ENCODE data around the gene SSC5D. TPM values are rescaled to one million over a fixed set of nuclear protein-coding genes. Genes with fewer than 3 reads are reported as not detected.

Gene SSC5D
- total and polyA plus RNA-seq, 10 of the 15 experiments (the other 5 are each of a cell fraction or from before 2014, with no cell fraction given) = 0.03 to 0.13 (median 0.05) TPM; not detected in 4

GRCh38 chr19:55461259-55461973 is 26.8 kb upstream of the SSC5D start, which contains the start of gene ISOC2 (continued):
- peak; percentile 96 for TF ChIP-seq CHD2 (IDR thresholded peaks at IDR 0.05; ENCODE audit: borderline replicate concordance, low read depth, low read length)
- TF ChIP-seq STAT3 (IDR thresholded peaks at IDR 0.05; ENCODE audit: low read depth, low read length) = no peak
- TF ChIP-seq BHLHE40 (IDR thresholded peaks at IDR 0.05; ENCODE audit: borderline replicate concordance in 1 of 2, low read depth in 2 of 2, low read length in 1 of 2) = peak; percentile 22 to 58; a peak in 2 of 4 replicates
- no peak for TF ChIP-seq HDAC6 (IDR thresholded peaks at IDR 0.05; ENCODE audit: unreplicated experiment)
- 0 out of 2 replicates have a peak, but pooled peaks have one; percentile 72 for TF ChIP-seq STAT1 (conservative IDR thresholded peaks at IDR 0.05)
- no peak for TF ChIP-seq ZNF622 (IDR thresholded peaks at IDR 0.05)
- TF ChIP-seq, protein P1, sequence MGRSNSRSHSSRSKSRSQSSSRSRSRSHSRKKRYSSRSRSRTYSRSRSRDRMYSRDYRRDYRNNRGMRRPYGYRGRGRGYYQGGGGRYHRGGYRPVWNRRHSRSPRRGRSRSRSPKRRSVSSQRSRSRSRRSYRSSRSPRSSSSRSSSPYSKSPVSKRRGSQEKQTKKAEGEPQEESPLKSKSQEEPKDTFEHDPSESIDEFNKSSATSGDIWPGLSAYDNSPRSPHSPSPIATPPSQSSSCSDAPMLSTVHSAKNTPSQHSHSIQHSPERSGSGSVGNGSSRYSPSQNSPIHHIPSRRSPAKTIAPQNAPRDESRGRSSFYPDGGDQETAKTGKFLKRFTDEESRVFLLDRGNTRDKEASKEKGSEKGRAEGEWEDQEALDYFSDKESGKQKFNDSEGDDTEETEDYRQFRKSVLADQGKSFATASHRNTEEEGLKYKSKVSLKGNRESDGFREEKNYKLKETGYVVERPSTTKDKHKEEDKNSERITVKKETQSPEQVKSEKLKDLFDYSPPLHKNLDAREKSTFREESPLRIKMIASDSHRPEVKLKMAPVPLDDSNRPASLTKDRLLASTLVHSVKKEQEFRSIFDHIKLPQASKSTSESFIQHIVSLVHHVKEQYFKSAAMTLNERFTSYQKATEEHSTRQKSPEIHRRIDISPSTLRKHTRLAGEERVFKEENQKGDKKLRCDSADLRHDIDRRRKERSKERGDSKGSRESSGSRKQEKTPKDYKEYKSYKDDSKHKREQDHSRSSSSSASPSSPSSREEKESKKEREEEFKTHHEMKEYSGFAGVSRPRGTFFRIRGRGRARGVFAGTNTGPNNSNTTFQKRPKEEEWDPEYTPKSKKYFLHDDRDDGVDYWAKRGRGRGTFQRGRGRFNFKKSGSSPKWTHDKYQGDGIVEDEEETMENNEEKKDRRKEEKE (IDR thresholded peaks at IDR 0.05) = no peak
- TF ChIP-seq TCF3 (IDR thresholded peaks at IDR 0.05; ENCODE audit: borderline replicate concordance, insufficient read depth, low read depth, low read length) = 0 out of 2 replicates have a peak, but pooled peaks have one; percentile 8
- TF ChIP-seq ATF2 (IDR thresholded peaks at IDR 0.05; ENCODE audit: low read length) = no peak
- TF ChIP-seq DPF2 (IDR thresholded peaks at IDR 0.05) = peak; percentile 98
- peak; percentile 47; the same call in 1 of the 2 replicates for TF ChIP-seq BACH1 (IDR thresholded peaks at IDR 0.05; ENCODE audit: borderline replicate concordance)
- peak; percentile 96 for TF ChIP-seq POLR2AphosphoS5 (IDR thresholded peaks at IDR 0.05; ENCODE audit: low read length)
- no peak for TF ChIP-seq SREBF2 (IDR thresholded peaks at IDR 0.05; ENCODE audit: low read length)
- no peak for TF ChIP-seq ASH2L (IDR thresholded peaks at IDR 0.05; ENCODE audit: borderline replicate concordance, low read depth)
- no peak for TF ChIP-seq IRF4 (IDR thresholded peaks at IDR 0.05; ENCODE audit: low read depth, low read length)
- no peak for TF ChIP-seq SMC3 (IDR thresholded peaks at IDR 0.05; ENCODE audit: borderline replicate concordance, low read length)
- no peak for TF ChIP-seq NR2C2 (IDR thresholded peaks at IDR 0.05; ENCODE audit: borderline replicate concordance, control insufficient read depth, insufficient read length, low read depth)
- no peak for TF ChIP-seq ZNF592 (IDR thresholded peaks at IDR 0.05)
- TF ChIP-seq ZZZ3 (IDR thresholded peaks at IDR 0.05; ENCODE audit: control insufficient read depth, insufficient read length, low read depth) = no peak
- no peak for TF ChIP-seq WRNIP1 (IDR thresholded peaks at IDR 0.05; ENCODE audit: borderline replicate concordance, low read depth, low read length)
- TF ChIP-seq HCFC1 (IDR thresholded peaks at IDR 0.05; ENCODE audit: low read length) = no peak; the same call in 1 of the 2 replicates
- no peak for TF ChIP-seq MTA2 (IDR thresholded peaks at IDR 0.05; ENCODE audit: low read depth)
- no peak for TF ChIP-seq EP300 (IDR thresholded peaks at IDR 0.05; ENCODE audit: borderline replicate concordance in 1 of 2, control insufficient read depth in 1 of 2, low read depth in 2 of 2, low read length in 2 of 2)

All from GM12878 (cell line).